ENCODE measurements around the gene GYPA.
"Not testable (repeated sequence)": the region's sequence is repeated elsewhere in the genome, so short reads cannot be mapped to it uniquely, and the experiment has no call there.

DNA sequence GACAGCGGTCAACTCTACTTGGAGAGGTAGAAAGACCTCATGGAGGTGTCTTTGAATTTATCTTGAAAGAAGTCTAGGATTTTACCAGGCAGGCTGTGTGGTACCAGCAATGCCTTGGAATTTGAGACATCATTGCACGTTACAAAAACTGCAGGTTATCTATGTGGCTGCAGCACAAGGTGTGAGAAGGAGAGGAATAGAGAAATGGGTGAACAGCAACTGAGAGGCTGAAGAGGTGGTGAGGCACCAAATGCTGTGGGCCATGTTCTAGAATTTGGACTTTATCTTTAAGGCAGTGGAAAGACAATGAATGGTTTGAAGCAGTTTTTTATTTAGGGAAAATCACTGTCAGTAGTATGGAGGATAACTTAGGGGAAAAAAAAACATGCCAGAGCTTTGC, 15.4 kb downstream of the GYPA start:
- not testable (repeated sequence) for TF ChIP-seq CTCF (IDR thresholded peaks at IDR 0.05); POLR2AphosphoS5 (IDR thresholded peaks at IDR 0.05; ENCODE audit: insufficient read depth in 1 of 2, low read depth in 1 of 2); POLR2A (IDR thresholded peaks at IDR 0.05)
